Activated CD8-positive, alpha-beta T cell treated with anti-CD3 and anti-CD28 coated beads, Interleukin-2, amount 10 ng/mL, durations not matched to agents 7 days and 5 days (primary cell): ENCODE measurements around the gene POLG2. TPM values are rescaled to one million over a fixed set of nuclear protein-coding genes. Genes with fewer than 3 reads are reported as not detected.
"Not testable (repeated sequence)": the region's sequence is repeated elsewhere in the genome, so short reads cannot be mapped to it uniquely, and the experiment has no call there.

Source experiments
- ATAC-seq: fragments of 150-1000 bp; cut with Tn5 transposase; one replicate; pipeline ENCODE4 v1.10.0; 2021; ENCODE audit warnings: moderate library complexity
- CTCF ChIA-PET: fragments of 350-600 bp; sonication (Branson Sonifier 250); formaldehyde crosslinking; loops from one replicate; lab custom pipeline; 2021; ENCODE audit warnings: antibody characterized with exemption; lab: Charles Lee
- POLR2A ChIA-PET: fragments of 350-600 bp; sonication (Branson Sonifier 250); formaldehyde crosslinking; loops from one replicate; lab custom pipeline; 2021; ENCODE audit warnings: antibody characterized with exemption; lab: Charles Lee
- DNase-seq: peaks from one replicate; pipeline ENCODE4 v3.0.0-alpha.2; 2020
- H3K27ac Mint-ChIP-seq: one replicate; pipeline ENCODE4 v1.8.0; 2021; ENCODE audit warnings: mild to moderate bottlenecking, mixed read lengths
- H3K27me3 Mint-ChIP-seq: one replicate; pipeline ENCODE4 v1.8.0; 2021; ENCODE audit warnings: low read depth, mixed read lengths
- H3K36me3 Mint-ChIP-seq: one replicate; pipeline ENCODE4 v1.8.0; 2021; ENCODE audit warnings: low read depth, mixed read lengths
- H3K4me1 Mint-ChIP-seq: one replicate; pipeline ENCODE4 v1.8.0; 2021; ENCODE audit warnings: low read depth, mixed read lengths
- H3K4me3 Mint-ChIP-seq: one replicate; pipeline ENCODE4 v1.8.0; 2021; ENCODE audit warnings: mild to moderate bottlenecking, mixed read lengths
- H3K9me3 Mint-ChIP-seq: one replicate; pipeline ENCODE4 v1.8.0; 2022; ENCODE audit warnings: mixed read lengths; ENCODE audit not compliant: insufficient read depth
- microRNA-seq: library from miRNA; unstranded; fragments of <30 nt; microRNA quantifications from one replicate; pipeline ENCODE4 v1.2.0, GENCODE V29; 2022
- total RNA-seq, 2 experiments: library from RNA; stranded (reverse); gene quantifications; one replicate each; pipeline ENCODE4 v1.2.3, GENCODE V29; 2021

The POLG2 gene
- total RNA-seq, 2 experiments from 2014 or later, result 31.3 to 33.7 TPM

DNA sequence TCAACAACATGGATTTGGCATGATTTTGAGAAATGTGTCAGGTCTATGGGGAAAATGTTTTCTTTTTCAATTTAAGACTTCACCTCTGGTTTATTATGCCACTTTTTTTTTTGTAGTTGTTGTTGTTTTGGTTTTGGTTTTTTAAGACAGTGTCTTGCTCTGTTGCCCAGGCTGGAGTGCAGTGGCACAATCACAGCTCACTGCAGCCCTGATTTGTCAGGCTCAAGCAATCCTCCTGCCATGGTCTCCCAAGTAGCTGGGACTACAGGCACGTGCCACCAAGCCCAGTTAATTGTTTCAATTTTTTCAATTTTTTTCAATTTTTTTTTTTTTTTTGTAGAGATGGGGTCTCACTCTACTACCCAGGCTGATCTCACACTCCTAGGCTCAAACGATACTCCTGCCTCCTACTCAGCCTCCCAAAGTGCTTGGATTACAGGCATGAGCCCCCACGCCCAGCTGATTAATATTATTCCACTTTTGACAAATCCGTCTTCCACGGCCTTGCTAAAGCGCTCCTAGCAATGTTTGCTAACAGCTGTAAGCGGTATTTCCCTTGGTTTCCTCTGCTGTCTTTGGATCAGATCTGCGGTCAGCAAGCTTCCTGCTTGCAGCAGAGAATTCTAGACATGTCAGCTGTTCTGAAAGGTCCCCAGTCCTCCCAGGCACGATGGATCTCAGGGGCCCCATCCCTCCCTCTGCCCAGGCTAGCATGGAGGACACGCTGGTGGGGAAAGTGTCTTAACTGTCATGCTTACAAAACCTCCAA lies 54.9 kb downstream of the POLG2 start:
- peaks cover 29% of the 10 kb centered on the region for H3K4me1 Mint-ChIP-seq
- peak overlapping the region; percentile 92 for H3K27ac Mint-ChIP-seq
- peak; percentile 40 for DNase-seq
- H3K36me3 Mint-ChIP-seq, result peaks cover 27% of the 10 kb centered on the region
- ChIA-PET CTCF (interaction anchor here (0.6 to 1.7 kb wide), 6 partner anchors 20 to 340 kb away, joined by 3 to 5 read pairs (median 4); partner anchors contain the start of gene POLG2), POLR2A (no interaction called here)
- peaks cover 27% of the 10 kb centered on the region for H3K9me3 Mint-ChIP-seq
- peak overlapping the region; percentile 74 for H3K4me3 Mint-ChIP-seq
- ATAC-seq, result peak; percentile 73
- H3K27me3 Mint-ChIP-seq, result no peaks in the 10 kb centered on the region

DNA sequence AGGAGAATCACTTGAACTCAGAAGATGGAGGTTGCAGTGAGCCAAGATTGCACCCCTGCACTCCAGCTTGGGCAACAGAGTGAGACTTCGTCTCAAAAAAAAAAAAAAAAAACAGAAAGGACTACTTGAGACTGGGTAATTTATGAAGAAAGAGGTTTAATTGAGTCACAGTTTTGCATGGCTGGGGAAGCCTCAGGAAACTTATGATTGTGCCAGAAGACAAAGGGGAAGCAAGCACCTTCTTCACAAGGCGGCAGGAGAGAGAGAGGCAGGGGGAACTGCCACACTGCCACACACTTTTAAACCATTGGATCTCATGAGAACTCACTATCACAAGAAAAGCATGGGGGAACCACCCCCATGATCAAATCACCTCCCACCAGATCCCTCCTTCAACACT lies 56.9 kb downstream of the POLG2 start:
- no peaks in the 10 kb centered on the region for H3K27me3 Mint-ChIP-seq
- H3K36me3 Mint-ChIP-seq, result peaks cover 28% of the 10 kb centered on the region
- POLR2A ChIA-PET, result no interaction called here
- ATAC-seq, result no peak
- H3K4me1 Mint-ChIP-seq, result peaks cover 28% of the 10 kb centered on the region
- peaks cover 28% of the 10 kb centered on the region for H3K9me3 Mint-ChIP-seq
- no peak for DNase-seq
- CTCF ChIA-PET, result interaction anchor here (0.9 kb wide), 1 partner anchor 20 kb away, joined by 3 read pairs; no protein-coding TSS in a partner anchor
- H3K27ac Mint-ChIP-seq, result no peak overlapping the region
- H3K4me3 Mint-ChIP-seq, result no peak overlapping the region

DNA sequence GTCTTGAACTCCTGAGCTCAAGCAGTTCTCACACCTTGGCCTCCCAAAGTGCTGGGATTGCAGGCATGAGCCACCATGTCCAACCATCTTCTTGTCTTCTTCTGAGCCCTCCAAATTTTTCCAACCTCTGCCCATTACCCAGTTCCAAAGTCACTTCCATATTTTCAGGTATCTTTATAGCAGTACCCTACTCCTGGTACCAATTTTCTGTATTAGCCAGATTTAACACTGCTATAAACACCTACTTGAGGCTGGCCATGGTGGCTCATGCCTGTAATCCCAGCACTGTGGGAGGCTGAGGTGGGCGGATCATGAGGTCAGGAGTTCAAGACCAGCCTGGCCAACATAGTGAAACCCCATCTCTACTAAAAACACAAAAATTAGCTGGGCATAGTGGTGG lies 57.3 kb downstream of the POLG2 start:
- POLR2A ChIA-PET, ATAC-seq, CTCF ChIA-PET, H3K27me3 Mint-ChIP-seq, DNase-seq, H3K4me3 Mint-ChIP-seq, H3K27ac Mint-ChIP-seq: not testable (repeated sequence)
- H3K4me1 Mint-ChIP-seq, result peaks cover 28% of the 10 kb centered on the region
- H3K36me3 Mint-ChIP-seq, result peaks cover 28% of the 10 kb centered on the region
- peaks cover 33% of the 10 kb centered on the region for H3K9me3 Mint-ChIP-seq

DNA sequence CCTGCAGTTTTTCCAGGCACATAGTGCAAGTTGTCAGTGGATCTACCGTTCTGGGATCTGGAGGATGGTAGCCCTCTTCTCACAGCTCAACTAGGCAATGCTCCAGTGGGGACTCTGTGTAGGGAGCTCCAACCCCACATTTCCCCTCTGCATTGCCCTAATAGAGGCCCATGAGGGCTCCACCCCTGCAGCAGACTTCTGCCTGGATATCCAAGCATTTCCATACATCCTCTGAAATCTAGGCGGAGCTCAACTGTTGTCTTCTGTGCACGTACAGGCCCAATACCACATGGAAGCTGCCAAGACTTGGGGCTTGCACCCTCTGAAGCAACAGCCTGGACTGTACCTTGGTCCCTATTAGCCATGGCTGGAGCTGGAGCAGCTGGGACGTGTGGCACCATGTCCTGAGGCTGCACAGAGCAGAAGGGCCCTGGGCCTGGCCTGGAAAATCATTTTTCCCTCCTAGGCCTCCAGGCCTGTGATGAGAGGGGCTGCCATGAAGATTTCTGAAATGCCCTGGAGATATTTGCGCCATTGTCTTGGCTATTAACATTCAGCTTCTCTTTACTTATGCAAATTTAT lies 58.8 kb downstream of the POLG2 start:
- H3K9me3 Mint-ChIP-seq, result peaks cover 41% of the 10 kb centered on the region
- CTCF ChIA-PET, result interaction anchor here (1.5 kb wide), 1 partner anchor 19 kb away, joined by 7 read pairs; no protein-coding TSS in a partner anchor

DNA sequence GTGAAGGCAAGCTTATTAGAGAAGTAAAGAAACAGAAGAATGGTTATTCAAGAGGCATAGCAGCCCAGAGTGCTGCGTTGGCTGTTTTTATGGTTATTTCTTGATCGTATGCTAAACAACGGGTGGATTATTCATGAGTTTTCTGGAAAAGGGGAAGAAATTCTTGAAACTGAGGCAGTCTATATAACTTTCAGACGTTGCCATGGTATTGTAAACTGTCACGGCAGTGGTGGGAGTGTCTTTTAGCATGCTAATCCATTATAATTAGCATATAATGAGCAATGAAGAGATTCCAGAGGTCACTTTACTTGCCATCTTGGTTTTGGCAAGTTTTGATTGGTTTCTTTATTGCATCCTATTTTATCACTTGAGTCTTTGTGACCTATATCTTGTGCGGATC lies 65.3 kb downstream of the POLG2 start:
- peaks cover 16% of the 10 kb centered on the region for H3K27me3 Mint-ChIP-seq
- CTCF ChIA-PET, result interaction anchor here (0.5 to 15.3 kb wide), 5 partner anchors 10 to 217 kb away, joined by 3 to 492 read pairs (median 4); partner anchors contain the start of gene POLG2
- H3K4me3 Mint-ChIP-seq, result no peak overlapping the region
- H3K27ac Mint-ChIP-seq, result no peak overlapping the region
- POLR2A ChIA-PET, result no interaction called here
- H3K9me3 Mint-ChIP-seq, result peaks cover 12% of the 10 kb centered on the region
- H3K4me1 Mint-ChIP-seq, result no peaks in the 10 kb centered on the region
- no peak for DNase-seq
- H3K36me3 Mint-ChIP-seq, result no peaks in the 10 kb centered on the region
- no peak for ATAC-seq

More for the DNA sequence above, 58.8 kb downstream of the POLG2 start:
- Mint-ChIP-seq H3K27me3 (no peaks in the 10 kb centered on the region), H3K27ac (no peak overlapping the region), H3K4me3 (no peak overlapping the region), H3K4me1 (peaks cover 20% of the 10 kb centered on the region), H3K36me3 (peaks cover 28% of the 10 kb centered on the region)
- POLR2A ChIA-PET, result interaction anchor here (0.9 kb wide), 1 partner anchor 8 kb away, joined by 3 read pairs; no protein-coding TSS in a partner anchor
- ATAC-seq, result no peak
- no peak for DNase-seq

DNA sequence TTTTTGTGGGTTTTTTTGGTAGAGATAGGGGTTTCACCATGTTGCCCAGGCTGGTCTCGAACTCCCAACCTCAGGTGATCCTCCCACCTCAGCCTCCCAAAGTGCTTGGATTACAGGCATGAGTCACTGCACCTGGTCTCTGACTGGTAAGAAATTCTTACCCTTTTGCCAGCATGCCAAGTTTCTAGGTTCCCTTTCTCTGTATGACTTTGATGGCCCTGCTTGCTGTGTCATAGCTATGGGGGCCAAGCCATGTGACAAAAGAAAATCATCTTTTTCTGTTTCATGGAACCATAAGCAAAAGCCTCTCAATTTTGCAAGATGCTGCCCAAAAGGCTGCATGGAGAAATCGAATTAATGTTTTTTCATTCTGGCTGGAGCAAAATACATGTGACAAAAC lies 66.8 kb downstream of the POLG2 start:
- ChIA-PET POLR2A (interaction anchor here (1.6 kb wide), 1 partner anchor 66 kb away, joined by 3 read pairs; the partner anchor contains the start of gene POLG2), CTCF (interaction anchor here (0.8 to 15.3 kb wide), 4 partner anchors 10 to 219 kb away, joined by 3 to 492 read pairs (median 15); partner anchors contain the start of gene POLG2)
- H3K4me3 Mint-ChIP-seq, DNase-seq, H3K4me1 Mint-ChIP-seq, H3K27ac Mint-ChIP-seq, H3K36me3 Mint-ChIP-seq, ATAC-seq: not testable (repeated sequence)
- peaks cover 12% of the 10 kb centered on the region for H3K9me3 Mint-ChIP-seq
- peaks cover 23% of the 10 kb centered on the region for H3K27me3 Mint-ChIP-seq

- peaks cover 23% of the 10 kb centered on the region for H3K27me3 Mint-ChIP-seq
- no peak for DNase-seq
- peaks cover 10% of the 10 kb centered on the region for H3K4me1 Mint-ChIP-seq
- ChIA-PET CTCF (interaction anchor here (1.2 to 15.3 kb wide), 3 partner anchors 8 to 126 kb away, joined by 3 to 492 read pairs (median 26); partner anchors contain the start of gene POLG2), POLR2A (no interaction called here)
- no peak overlapping the region for H3K27ac Mint-ChIP-seq
- H3K4me3 Mint-ChIP-seq, result no peak overlapping the region
- no peaks in the 10 kb centered on the region for H3K36me3 Mint-ChIP-seq
- ATAC-seq, result no peak
- H3K9me3 Mint-ChIP-seq, result no peaks in the 10 kb centered on the region
These were observed 68.4 kb downstream of the POLG2 start for GRCh38 chr17:64428406-64428805.

Small RNAs within 50 kb of the gene (microRNA-seq; reads per million reads assigned to microRNA genes)
- gene MIR3064 (10.3 reads per million, percentile 25 among the genes with 10 or more reads in this experiment), gene MIR5047 (not detected)

Other genes with a start within 250 kb of the POLG2 start
- gene TEX2, start 233.8 kb downstream of the POLG2 start, total RNA-seq, result 10 to 100 TPM; 16.1 to 16.2 TPM
- gene PECAM1, start 106.2 kb downstream of the POLG2 start, total RNA-seq, result 100 to 1,000 TPM; 188 to 197 TPM
- 1 to 10 TPM; 1.7 to 2.3 TPM for gene MILR1, start 47.9 kb downstream of the POLG2 start, total RNA-seq
- gene DDX5, start 9.2 kb upstream of the POLG2 start, total RNA-seq, result 100 to 1,000 TPM; 853 to 855 TPM
- gene CEP95, start 9.9 kb upstream of the POLG2 start, total RNA-seq, result 10 to 100 TPM; 49.2 to 51.7 TPM
- 10 to 100 TPM; 16.1 to 16.4 TPM for gene SMURF2, start 165.3 kb upstream of the POLG2 start, total RNA-seq